Retinal pigment epithelial cell (primary cell): ENCODE results near the gene SIN3B.
A peak's percentile ranks its signal among the peaks of the same experiment; 100 is the strongest.

Experiments used
- DNase-seq: peaks from one replicate; pipeline ENCODE4 v3.0.0-alpha.2; 2010; ENCODE audit warnings: low read depth
- H3K4me3 ChIP-seq: 2 replicates; pipeline ENCODE4 v1.5.1; 2011; ENCODE audit warnings: mild to moderate bottlenecking, low read length, control low read depth, moderate library complexity
- CTCF ChIP-seq: conservative IDR thresholded peaks from 2 replicates; pipeline ENCODE4 v1.5.1; 2011; ENCODE audit warnings: low read depth, low read length, control low read depth, inconsistent platforms

SIN3B gene

GRCh38 chr19:16919496-16919895, 90.3 kb downstream of the SIN3B start:
- DNase-seq = no peak
- no peak for TF ChIP-seq CTCF
- H3K4me3 ChIP-seq = no peak overlapping the region

GRCh38 chr19:16920816-16921529, 91.8 kb downstream of the SIN3B start:
- peak; percentile 47 for DNase-seq
- H3K4me3 ChIP-seq = no peak overlapping the region
- TF ChIP-seq CTCF = no peak

GRCh38 chr19:16921766-16922591, 92.8 kb downstream of the SIN3B start:
- no peak for DNase-seq
- TF ChIP-seq CTCF = no peak

GRCh38 chr19:16922592-16922934, 93.4 kb downstream of the SIN3B start:
- H3K4me3 ChIP-seq = no peak overlapping the region
- TF ChIP-seq CTCF = no peak
- no peak for DNase-seq

More at GRCh38 chr19:16921766-16922591, 92.8 kb downstream of the SIN3B start:
- no peak overlapping the region for H3K4me3 ChIP-seq

- no peak for DNase-seq
- no peak for TF ChIP-seq CTCF
- no peak overlapping the region for H3K4me3 ChIP-seq
Measured at GRCh38 chr19:16922949-16923348, 93.8 kb downstream of the SIN3B start.

GRCh38 chr19:16927883-16928282, 98.7 kb downstream of the SIN3B start:
- no peak overlapping the region for H3K4me3 ChIP-seq
- no peak for DNase-seq
- no peak for TF ChIP-seq CTCF

- no peak overlapping the region for H3K4me3 ChIP-seq
- no peak for DNase-seq
- no peak for TF ChIP-seq CTCF
Measured at GRCh38 chr19:16928351-16928750, 99.2 kb downstream of the SIN3B start.
